H1 (cell line): Measurements from ENCODE around the gene ZBTB16. TPM values are rescaled to one million over a fixed set of nuclear protein-coding genes. Genes with fewer than 3 reads are reported as not detected.

Source experiments
- CTCF ChIA-PET: fragments of 300-600 bp; sonication (Branson Sonifier 250); formaldehyde crosslinking; loops from one replicate; lab custom pipeline; 2021; ENCODE audit not compliant: partially characterized antibody; lab: Charles Lee
- POLR2A ChIA-PET: fragments of 300-600 bp; sonication (Branson Sonifier 250); formaldehyde crosslinking; loops from one replicate; lab custom pipeline; 2021; ENCODE audit warnings: inconsistent platforms; ENCODE audit not compliant: partially characterized antibody; lab: Charles Lee
- DNase-seq, 2 experiments: peaks; one replicate each; pipeline versions ENCODE4 v3.0.0 to v3.0.0-alpha.2; 2010 to 2022; ENCODE audit warnings: low spot score in 2 of 2, low read depth in 1 of 2, mixed read lengths in 1 of 2
- FAIRE-seq: peaks from 2 replicates; lab custom pipeline; 2011; peaks lifted over from hg19 to GRCh38; lab: Jason Lieb, UNC
- H2AFZ ChIP-seq: 2 replicates; pipeline ENCODE4 v1.8.1; 2012; ENCODE audit warnings: low read length, inconsistent platforms
- H2AK5ac ChIP-seq: 2 replicates; pipeline ENCODE4 v1.6.1; 2013; ENCODE audit warnings: low read depth, low read length
- H2BK120ac ChIP-seq: replicated peaks from 2 replicates; pipeline ENCODE3; 2013; ENCODE audit warnings: low read depth, low read length, inconsistent platforms
- H2BK12ac ChIP-seq: 2 replicates; pipeline ENCODE4 v1.6.1; 2013; ENCODE audit warnings: low read depth, low read length
- H2BK15ac ChIP-seq: 2 replicates; pipeline ENCODE4 v1.6.1; 2013; ENCODE audit warnings: low read length
- H2BK20ac ChIP-seq: 2 replicates; pipeline ENCODE4 v1.6.1; 2013; ENCODE audit warnings: low read length
- H2BK5ac ChIP-seq: 2 replicates; pipeline ENCODE4 v1.6.1; 2013; ENCODE audit warnings: low read depth, low read length
- H3K14ac ChIP-seq: 2 replicates; pipeline ENCODE4 v1.6.1; 2013; ENCODE audit warnings: inconsistent platforms; ENCODE audit not compliant: insufficient read length
- H3K18ac ChIP-seq: 2 replicates; pipeline ENCODE4 v1.6.1; 2013; ENCODE audit warnings: low read length; ENCODE audit errors: extremely low read depth
- H3K23ac ChIP-seq: 2 replicates; pipeline ENCODE4 v1.6.1; 2013; ENCODE audit warnings: inconsistent platforms; ENCODE audit not compliant: insufficient read length
- H3K23me2 ChIP-seq: 2 replicates; pipeline ENCODE4 v1.6.1; 2013; ENCODE audit warnings: low read depth, low read length
- H3K27ac ChIP-seq: 2 replicates; pipeline ENCODE4 v1.6.1; 2011; ENCODE audit warnings: low read depth, low read length, inconsistent platforms
- H3K27me3 ChIP-seq, 4 experiments: replicated peaks in 1 of 4; 1 replicate in 1 of 4; 2 replicates in 3 of 4; pipeline versions ENCODE4 v1.6.1 to v1.8.1; 2011 to 2013; ENCODE audit warnings: low read length in 3 of 4, mild to moderate bottlenecking in 3 of 4, inconsistent platforms in 2 of 4, mixed read lengths in 2 of 4, moderate library complexity in 1 of 4; ENCODE audit not compliant: control insufficient read depth in 3 of 4, insufficient read depth in 3 of 4; ENCODE audit errors: extremely low read depth in 1 of 4
- H3K36me3 ChIP-seq, 4 experiments: 2 replicates each; pipeline versions ENCODE4 v1.6.1 to v1.8.1; 2011 to 2013; ENCODE audit warnings: mild to moderate bottlenecking in 4 of 4, low read length in 3 of 4, moderate library complexity in 2 of 4, control low read depth in 1 of 4, inconsistent platforms in 1 of 4; ENCODE audit not compliant: insufficient read depth in 4 of 4, control insufficient read depth in 2 of 4
- H3K4ac ChIP-seq: replicated peaks from 2 replicates; pipeline ENCODE3; 2013; ENCODE audit warnings: low read length, low read depth, mixed read lengths, inconsistent platforms; ENCODE audit not compliant: insufficient read length
- H3K4me1 ChIP-seq, 4 experiments: replicated peaks in 1 of 4; 1 replicate in 1 of 4; 2 replicates in 3 of 4; pipeline versions ENCODE4 v1.6.1 to v1.8.1; 2011 to 2013; ENCODE audit warnings: low read length in 3 of 4, inconsistent platforms in 2 of 4, mixed read lengths in 1 of 4; ENCODE audit not compliant: insufficient read depth in 4 of 4, control insufficient read depth in 3 of 4
- H3K4me2 ChIP-seq, 2 experiments: 2 replicates each; pipeline versions ENCODE4 v1.6.1 to v1.8.1; 2011 to 2013; ENCODE audit warnings: low read depth in 2 of 2, low read length in 2 of 2, control low read depth in 1 of 2, inconsistent platforms in 1 of 2, mild to moderate bottlenecking in 1 of 2; ENCODE audit not compliant: insufficient read depth in 1 of 2
- H3K4me3 ChIP-seq, 4 experiments: fragments of 200-600, 300-600 bp in 1 of 4; sonication (generic), shearing (Covaris generic), sonication (Bioruptor Twin) in 1 of 4; 2 replicates each; pipeline versions ENCODE4 v1.5.1 to v1.8.1; 2011 to 2016; ENCODE audit warnings: low read length in 4 of 4, low read depth in 3 of 4, control low read depth in 2 of 4, inconsistent platforms in 2 of 4, mild to moderate bottlenecking in 2 of 4, mixed read lengths in 1 of 4, moderate library complexity in 1 of 4; ENCODE audit not compliant: insufficient read depth in 2 of 4; ENCODE audit errors: extremely low read depth in 1 of 4
- H3K56ac ChIP-seq: replicated peaks from 2 replicates; pipeline ENCODE3; 2013; ENCODE audit warnings: low read depth, mild to moderate bottlenecking, mixed read lengths, low read length, inconsistent platforms; ENCODE audit not compliant: insufficient read length
- H3K79me1 ChIP-seq: 2 replicates; pipeline ENCODE4 v1.6.1; 2013; ENCODE audit warnings: low read depth, low read length, control low read depth
- H3K79me2 ChIP-seq, 2 experiments: 2 replicates each; pipeline versions ENCODE4 v1.6.1 to v1.8.1; 2012 to 2013; ENCODE audit warnings: low read length in 2 of 2, mild to moderate bottlenecking in 2 of 2, inconsistent platforms in 1 of 2; ENCODE audit not compliant: insufficient read depth in 2 of 2, control insufficient read depth in 1 of 2
- H3K9ac ChIP-seq, 4 experiments: replicated peaks in 1 of 4; 1 replicate in 1 of 4; 2 replicates in 3 of 4; pipeline versions ENCODE4 v1.6.1 to v1.8.1; 2011 to 2013; ENCODE audit warnings: low read depth in 3 of 4, low read length in 3 of 4, control low read depth in 2 of 4, mild to moderate bottlenecking in 2 of 4, moderate library complexity in 2 of 4, inconsistent platforms in 1 of 4; ENCODE audit errors: extremely low read depth in 1 of 4
- H3K9me3 ChIP-seq, 2 experiments: 2 replicates each; pipeline versions ENCODE4 v1.6.1 to v1.8.1; 2012 to 2013; ENCODE audit warnings: mild to moderate bottlenecking in 2 of 2, moderate library complexity in 2 of 2, control low read depth in 1 of 2, inconsistent platforms in 1 of 2, low read depth in 1 of 2, low read length in 1 of 2, mixed read lengths in 1 of 2; ENCODE audit not compliant: insufficient read depth in 2 of 2
- H4K20me1 ChIP-seq, 2 experiments: replicated peaks in 1 of 2; 2 replicates each; pipeline versions ENCODE3 to v1.8.1; 2011 to 2013; ENCODE audit warnings: inconsistent platforms in 2 of 2, low read length in 2 of 2, mild to moderate bottlenecking in 1 of 2; ENCODE audit not compliant: insufficient read depth in 2 of 2, control insufficient read depth in 1 of 2
- H4K5ac ChIP-seq: 2 replicates; pipeline ENCODE4 v1.6.1; 2013; ENCODE audit warnings: low read length, low read depth, mixed read lengths, inconsistent platforms; ENCODE audit not compliant: insufficient read length
- H4K8ac ChIP-seq: 2 replicates; pipeline ENCODE4 v1.8.0; 2013; ENCODE audit warnings: mild to moderate bottlenecking, moderate library complexity, low read length, inconsistent platforms; ENCODE audit not compliant: insufficient read depth; ENCODE audit errors: extremely low read depth
- H4K91ac ChIP-seq: replicated peaks from 2 replicates; pipeline ENCODE3; 2013; ENCODE audit warnings: low read length, mixed read lengths, inconsistent platforms; ENCODE audit not compliant: insufficient read length
- HDAC2 ChIP-seq, 2 experiments: fragments of 300-600 bp in 1 of 2; sonication (generic) in 1 of 2; IDR thresholded peaks; 2 replicates each; pipeline ENCODE4 v1.6.1; 2011 to 2012; ENCODE audit warnings: low read depth in 2 of 2, low read length in 2 of 2, mild to moderate bottlenecking in 2 of 2, moderate library complexity in 2 of 2, borderline replicate concordance in 1 of 2, inconsistent platforms in 1 of 2
- WGBS, 2 experiments: shearing (Covaris generic) in 1 of 2; methylation state at CpG; one replicate each; pipeline versions ENCODE4 v1.1.6 to v1.1.7; 2013 to 2015; ENCODE audit warnings: low lambda C conversion rate in 2 of 2, mixed read lengths in 2 of 2, inconsistent platforms in 1 of 2, low coverage in 1 of 2, missing lambda C conversion rate in 1 of 2; ENCODE audit not compliant: insufficient replicate concordance in 2 of 2, insufficient coverage in 1 of 2, insufficient read length in 1 of 2; ENCODE audit errors: extremely low coverage in 1 of 2, missing lambda C conversion rate in 1 of 2; 5-methylcytosine and 5-hydroxymethylcytosine counted together
- polyA plus RNA-seq, 7 experiments: library from polyadenylated mRNA; depleted of rRNA in 3 of 7; stranded (reverse) in 5 of 7; unstranded in 2 of 7; fragments of >200 nt in 5 of 7; fragments of 200-250 nt in 2 of 7; gene quantifications; 1 replicate in 5 of 7; 2 replicates in 1 of 7; 4 replicates in 1 of 7; pipeline versions ENCODE4 v1.2.1 to v1.2.3, GENCODE V29; 2011 to 2013; ENCODE audit warnings: missing spikeins in 2 of 7, mixed read lengths in 2 of 7
- total RNA-seq: library from RNA; stranded (reverse); fragmentation: NEBNext Ultra II Directional; extraction: Animal tissue kit (Norgen Biotek cat#: 25700); gene quantifications from 2 replicates; pipeline ENCODE4 v1.2.1, GENCODE V29; 2021

Gene ZBTB16
- total and polyA plus RNA-seq, 2 of the 8 experiments (the other 6 are each of a cell fraction or from before 2014, with no cell fraction given) = 0.12 to 0.61 TPM

GRCh38 chr11:114176321-114176720 lies 116.8 kb downstream of the ZBTB16 start:
- ChIA-PET CTCF (interaction anchor here (0.8 to 2.1 kb wide), 10 partner anchors 11 to 184 kb away, joined by 3 to 7 read pairs (median 4); no protein-coding TSS in a partner anchor), POLR2A (no interaction called here)
- H3K18ac ChIP-seq = no peak overlapping the region
- no peak overlapping the region for H4K8ac ChIP-seq
- no peak overlapping the region for H4K91ac ChIP-seq
- H3K27me3 ChIP-seq = no peaks in the 10 kb centered on the region
- H4K5ac ChIP-seq = no peak overlapping the region
- no peak overlapping the region for H3K4me3 ChIP-seq
- H4K20me1 ChIP-seq = no peaks in the 10 kb centered on the region
- no peak overlapping the region for H2BK15ac ChIP-seq
- H3K4me2 ChIP-seq = no peak overlapping the region
- no peak overlapping the region for H3K9ac ChIP-seq
- H2BK5ac ChIP-seq = no peak overlapping the region
- no peak overlapping the region for H2AFZ ChIP-seq
- FAIRE-seq = no peak
- H3K4ac ChIP-seq = no peak overlapping the region
- no peak overlapping the region for H3K14ac ChIP-seq
- no peak overlapping the region for H3K56ac ChIP-seq
- H3K79me2 ChIP-seq = no peaks in the 10 kb centered on the region
- H3K23ac ChIP-seq = no peak overlapping the region
- no peak overlapping the region for H3K27ac ChIP-seq
- H3K23me2 ChIP-seq = no peaks in the 10 kb centered on the region
- H2AK5ac ChIP-seq = no peak overlapping the region
- no peak overlapping the region for H2BK120ac ChIP-seq
- no peak overlapping the region for H2BK20ac ChIP-seq
- WGBS, 2 experiments = 91% methylated on average over 8 of the region's 8 CpGs; no CpG with 5 or more reads in 1 of the 2 experiments
- H3K79me1 ChIP-seq = no peaks in the 10 kb centered on the region
- H2BK12ac ChIP-seq = no peak overlapping the region
- no peaks in the 10 kb centered on the region; a peak in 1 of 8 replicates for H3K36me3 ChIP-seq
- DNase-seq = no peak
- no peaks in the 10 kb centered on the region for H3K9me3 ChIP-seq
- peaks cover 0 to 3% (median 0%) of the 10 kb centered on the region in 4 experiments; a peak in 2 of 7 replicates for H3K4me1 ChIP-seq
- no peak for TF ChIP-seq HDAC2 (IDR thresholded peaks at IDR 0.05; ENCODE audit: borderline replicate concordance in 1 of 2, low read depth in 2 of 2, low read length in 2 of 2)
